Dedifferentiated amniotic fluid mesenchymal stem cell (primary cell): Measurements from ENCODE around the gene MBNL2.

Experiments used
- DNase-seq: peaks from one replicate; pipeline ENCODE4 v3.0.0-alpha.2; 2016; ENCODE audit errors: extremely low spot score

The MBNL2 gene

DNA sequence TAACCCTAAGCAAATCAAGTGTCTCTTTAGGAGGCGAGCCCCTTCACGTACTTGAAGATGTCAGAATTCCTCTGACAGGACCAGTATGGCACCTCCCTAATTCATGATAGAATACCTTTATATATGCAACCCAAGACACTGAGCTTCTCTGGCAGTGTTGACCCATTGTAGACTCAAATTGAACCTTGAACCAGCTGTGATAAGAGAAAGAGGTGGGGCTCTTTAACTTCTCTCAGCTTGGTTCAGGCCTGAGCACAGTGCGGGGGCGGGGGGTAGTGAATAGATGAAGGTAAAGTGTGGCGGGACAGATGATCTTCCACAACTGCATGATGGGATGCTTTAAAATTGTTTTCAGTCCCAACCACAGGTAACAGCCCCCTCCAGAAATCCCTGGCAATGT is 12.1 kb downstream of the MBNL2 start:
- no peak for DNase-seq

DNA sequence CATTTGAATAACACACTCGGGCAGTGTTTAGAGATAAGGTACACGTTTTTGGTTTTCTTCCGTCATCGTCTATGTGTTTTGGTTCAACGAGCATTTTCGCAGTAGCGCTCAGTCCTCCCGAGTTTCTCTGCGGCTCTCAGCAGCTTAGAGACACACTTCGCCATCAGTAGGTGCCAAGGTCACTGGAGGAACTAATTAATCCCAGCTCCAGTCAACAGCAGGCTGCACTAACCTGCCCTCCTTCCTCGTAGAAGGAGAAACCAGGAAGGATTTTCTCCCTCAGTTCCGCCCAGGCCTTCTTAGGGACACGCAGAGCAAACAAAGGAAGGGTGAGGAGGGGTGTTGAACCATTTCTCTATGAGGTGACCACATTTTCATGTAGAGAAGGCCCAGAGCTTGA is 12.6 kb downstream of the MBNL2 start:
- DNase-seq = no peak

DNA sequence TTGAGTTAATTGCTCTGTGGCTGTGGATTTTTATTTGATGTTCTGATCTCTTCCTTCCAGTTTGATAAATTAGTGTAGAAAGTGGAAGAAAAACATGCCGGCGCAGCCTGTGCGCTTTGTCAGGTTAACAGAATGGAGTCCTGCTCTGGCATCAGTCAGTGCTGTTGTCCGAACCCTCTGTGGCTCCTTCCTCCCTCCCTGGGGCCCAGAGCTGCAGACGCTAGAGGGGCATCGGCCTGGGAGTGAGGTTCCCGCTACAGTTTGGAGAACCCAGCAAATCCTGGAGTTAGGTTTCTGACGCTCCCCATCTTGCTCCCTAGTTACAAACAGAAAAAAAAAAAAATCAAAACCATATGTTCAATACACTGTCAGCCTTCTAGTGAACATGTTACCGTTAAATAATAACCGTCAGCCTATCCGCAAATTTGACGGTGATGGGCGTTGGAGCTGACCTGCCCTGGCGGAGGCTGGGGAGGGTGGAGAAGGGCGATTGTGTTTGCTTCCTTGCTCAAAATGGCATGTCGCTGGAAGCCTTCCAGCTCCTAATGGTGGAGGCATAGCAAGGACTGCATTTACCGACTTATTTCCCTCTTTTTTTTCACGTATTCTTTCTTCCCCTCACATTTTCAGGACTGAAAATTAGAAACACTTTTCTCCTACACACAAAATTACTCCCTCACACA is 13.6 kb downstream of the MBNL2 start:
- DNase-seq = no peak

DNA sequence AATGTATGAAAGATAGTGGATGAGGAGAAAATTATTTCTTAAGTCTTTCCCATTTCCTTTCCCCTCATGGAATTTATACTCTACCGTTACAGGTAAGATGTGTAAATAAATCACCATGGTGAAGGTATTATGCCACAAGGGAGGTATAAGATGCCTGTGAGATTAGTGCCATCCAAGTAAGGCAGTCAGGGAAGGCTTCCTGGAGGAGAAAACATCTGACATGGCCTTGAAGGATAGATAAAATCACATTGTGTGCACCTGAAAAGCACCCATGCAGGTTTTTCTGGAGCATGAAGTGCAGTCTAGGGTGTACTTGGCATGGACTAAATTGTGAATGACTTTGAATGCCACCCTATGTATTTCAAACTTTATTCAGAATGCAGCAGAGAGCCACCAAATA is 15.3 kb downstream of the MBNL2 start:
- DNase-seq = no peak

DNA sequence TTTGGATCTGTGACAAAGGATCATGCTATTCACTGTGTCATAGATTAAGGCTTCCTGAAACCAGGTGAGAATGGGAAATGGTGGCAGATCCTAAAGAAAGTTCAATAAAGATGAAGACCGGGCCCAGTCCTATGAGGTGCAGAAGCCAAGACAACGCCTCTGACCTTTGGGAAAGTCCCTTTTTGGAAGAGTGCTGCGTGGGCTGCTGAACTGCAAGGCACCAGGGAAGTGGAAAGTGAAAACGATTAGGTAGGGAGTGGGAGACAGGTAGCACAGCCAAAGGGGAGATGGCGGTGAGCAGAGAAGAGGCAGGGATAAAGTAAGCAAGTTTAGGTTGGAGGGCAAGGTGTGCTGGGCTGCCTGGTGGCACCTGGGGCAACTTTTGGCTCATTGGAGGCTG is 16.3 kb downstream of the MBNL2 start:
- no peak for DNase-seq

DNA sequence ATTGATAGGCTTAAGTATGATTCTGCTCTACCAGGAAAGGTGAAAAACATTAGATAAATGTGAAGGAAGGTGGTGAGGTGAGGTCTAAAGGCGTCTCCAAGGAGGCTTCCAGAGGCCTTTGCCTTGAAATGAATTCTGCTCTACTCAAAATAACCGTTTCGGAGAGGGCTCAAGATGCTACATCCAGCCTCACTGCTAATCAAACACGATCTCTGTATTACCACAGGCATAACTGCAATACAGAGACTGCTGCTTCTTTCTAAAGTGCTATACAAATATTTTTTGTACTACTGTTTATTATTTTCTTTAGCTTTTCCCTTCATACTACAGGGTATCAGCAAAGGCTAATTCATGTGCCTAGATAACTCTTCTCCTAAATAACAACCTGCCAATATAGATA is 16.8 kb downstream of the MBNL2 start:
- no peak for DNase-seq

DNA sequence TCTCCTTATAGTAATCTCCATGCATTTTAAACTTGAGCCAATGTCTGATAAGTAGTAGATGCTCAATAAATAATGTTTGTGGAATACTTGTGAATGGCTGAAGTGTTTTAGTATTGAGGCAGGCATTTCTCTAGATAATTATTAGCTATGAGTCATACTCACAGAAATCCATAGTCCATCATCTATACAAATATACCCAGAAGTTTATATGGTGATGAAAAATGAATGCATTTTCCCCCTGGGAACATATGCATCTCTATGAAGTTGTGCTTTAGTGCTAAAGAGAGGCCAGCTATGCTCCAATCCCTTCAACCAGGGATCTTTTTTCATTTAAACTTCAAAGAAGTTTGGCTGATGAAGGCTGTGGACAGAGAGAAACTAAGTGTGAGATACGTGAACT is 17.2 kb downstream of the MBNL2 start:
- no peak for DNase-seq

DNA sequence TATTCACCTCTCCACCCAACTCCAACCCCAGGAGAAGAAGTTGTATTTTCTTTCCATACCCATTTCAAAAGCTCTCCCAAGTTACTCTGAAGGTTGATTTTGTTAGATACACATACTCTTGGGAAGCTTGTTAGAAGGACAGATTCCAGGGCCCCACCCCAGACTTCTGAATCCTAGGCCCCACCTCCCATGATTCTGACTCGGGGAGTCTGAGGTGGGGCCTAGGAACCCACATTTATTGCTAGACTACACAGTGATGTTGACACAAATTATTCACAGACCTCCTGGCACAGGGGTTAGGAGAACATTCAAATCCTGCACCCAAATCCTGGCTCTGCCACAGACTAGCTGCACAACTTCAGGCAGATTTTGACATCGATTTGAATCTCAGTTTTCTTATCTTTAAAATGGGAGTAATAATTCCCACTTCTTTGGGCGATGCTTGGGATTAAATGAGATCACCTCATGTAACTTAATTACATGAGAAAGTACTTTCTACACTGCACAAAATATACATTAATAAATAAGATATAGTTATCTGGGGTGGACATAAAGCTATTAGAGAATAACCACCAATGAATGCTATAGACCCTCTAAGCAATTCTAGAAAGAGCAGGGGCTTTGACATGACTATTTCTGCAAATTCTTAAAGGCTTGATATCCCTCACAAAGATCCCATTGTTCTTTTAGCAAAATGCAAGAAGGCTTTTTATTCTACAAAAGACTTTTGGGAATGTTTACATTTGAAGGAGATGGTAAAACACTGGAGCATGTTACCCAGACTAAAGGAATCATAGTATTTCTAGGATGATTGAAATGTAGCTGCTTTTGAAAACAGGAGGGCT is 18.0 kb downstream of the MBNL2 start:
- no peak for DNase-seq

DNA sequence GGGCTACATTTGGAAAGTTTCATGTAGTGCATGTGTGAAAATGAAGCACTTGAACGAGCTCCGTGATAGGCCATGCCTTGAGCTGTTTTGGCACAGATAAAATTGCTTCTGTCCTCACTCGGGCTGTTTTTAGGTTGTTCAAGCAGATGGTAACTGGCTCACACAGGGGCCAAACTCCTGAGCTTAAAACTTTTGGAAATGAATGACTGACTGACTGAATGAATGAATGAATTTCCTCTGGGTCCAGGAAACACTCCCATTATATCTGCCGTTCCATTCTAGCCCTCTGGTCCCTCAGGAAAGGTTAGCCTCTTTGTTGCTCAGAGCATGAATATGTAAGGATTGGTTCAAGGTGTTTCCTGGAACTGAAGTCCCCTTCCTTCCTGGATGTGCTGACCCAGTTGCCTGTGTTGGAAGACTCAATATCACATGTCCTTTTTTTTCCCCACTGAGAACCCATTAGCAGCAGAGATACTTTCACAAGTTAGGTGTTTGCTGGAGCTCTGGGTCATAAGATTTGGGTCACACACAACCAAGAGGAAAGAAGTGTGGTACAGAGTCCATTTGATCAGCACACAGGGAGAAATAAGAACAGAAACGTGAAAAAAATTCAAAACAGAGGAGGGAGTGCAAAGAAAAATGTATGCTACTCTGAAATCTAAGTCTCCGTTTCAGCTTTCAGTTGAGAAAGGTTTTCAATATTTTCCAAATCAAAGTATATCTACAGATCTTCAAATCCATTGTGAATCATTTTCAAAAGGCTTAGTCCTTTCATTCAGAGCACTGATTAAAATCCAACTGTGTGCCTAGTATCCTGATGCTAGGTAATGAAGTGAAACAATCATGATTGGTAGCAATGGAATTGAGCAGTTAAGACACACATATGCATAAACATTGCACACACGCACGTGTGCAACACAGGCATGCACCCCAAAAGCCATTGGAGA is 18.9 kb downstream of the MBNL2 start:
- no peak for DNase-seq

DNA sequence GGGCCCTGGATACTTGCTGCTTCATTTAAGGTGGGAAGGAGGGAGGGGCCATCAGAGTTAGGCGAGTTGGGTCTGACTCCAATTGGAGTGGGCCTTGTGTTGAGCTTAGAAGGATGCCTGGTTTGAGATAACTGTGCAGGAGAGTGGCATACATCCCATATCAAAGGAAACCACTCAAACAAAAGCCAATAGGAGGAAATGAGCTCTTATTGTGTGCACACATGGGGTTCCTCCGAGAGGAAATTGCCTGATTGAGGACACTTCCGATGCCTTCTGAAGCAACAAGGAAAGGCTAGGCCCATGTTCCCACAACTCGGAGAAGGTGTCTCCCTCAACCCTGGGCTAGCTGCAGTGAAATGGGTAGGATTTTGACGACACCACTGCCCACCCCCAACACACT is 19.6 kb downstream of the MBNL2 start:
- DNase-seq = no peak

DNA sequence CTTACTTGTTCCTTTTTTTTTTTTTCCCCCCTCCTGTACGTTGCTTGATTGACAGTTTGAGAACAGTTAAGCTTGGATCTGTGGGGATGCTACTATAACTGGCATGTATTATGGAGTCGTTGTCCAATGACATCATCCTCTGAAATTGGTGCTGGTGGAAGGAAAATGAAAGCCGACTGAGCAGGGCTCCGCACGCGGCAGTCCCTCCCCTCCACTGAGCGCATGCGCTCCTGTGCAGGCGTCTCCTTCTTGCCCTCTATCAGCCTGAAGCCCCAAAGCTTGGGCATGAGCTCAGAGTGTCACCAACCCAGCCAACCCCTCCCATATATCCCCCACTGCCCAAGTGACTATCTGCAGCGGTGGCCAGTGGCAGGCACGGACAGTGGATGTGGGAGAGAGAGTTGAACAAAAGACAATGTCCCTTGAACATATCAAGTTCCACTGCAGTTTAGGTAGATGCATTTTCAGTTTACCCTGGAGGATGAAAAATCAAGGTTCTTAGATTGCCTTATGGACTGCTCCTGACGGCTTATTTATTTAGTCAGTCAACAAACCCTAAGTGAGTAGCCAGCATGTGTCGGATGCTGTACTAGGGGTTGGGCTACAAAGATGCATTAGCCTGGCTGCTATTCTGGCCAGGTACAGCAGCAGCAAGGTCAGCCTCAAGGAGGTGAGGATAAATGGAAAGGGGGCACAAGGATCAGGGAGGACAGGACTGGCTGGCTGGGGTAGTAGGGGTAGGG is 20.8 kb downstream of the MBNL2 start:
- no peak for DNase-seq

DNA sequence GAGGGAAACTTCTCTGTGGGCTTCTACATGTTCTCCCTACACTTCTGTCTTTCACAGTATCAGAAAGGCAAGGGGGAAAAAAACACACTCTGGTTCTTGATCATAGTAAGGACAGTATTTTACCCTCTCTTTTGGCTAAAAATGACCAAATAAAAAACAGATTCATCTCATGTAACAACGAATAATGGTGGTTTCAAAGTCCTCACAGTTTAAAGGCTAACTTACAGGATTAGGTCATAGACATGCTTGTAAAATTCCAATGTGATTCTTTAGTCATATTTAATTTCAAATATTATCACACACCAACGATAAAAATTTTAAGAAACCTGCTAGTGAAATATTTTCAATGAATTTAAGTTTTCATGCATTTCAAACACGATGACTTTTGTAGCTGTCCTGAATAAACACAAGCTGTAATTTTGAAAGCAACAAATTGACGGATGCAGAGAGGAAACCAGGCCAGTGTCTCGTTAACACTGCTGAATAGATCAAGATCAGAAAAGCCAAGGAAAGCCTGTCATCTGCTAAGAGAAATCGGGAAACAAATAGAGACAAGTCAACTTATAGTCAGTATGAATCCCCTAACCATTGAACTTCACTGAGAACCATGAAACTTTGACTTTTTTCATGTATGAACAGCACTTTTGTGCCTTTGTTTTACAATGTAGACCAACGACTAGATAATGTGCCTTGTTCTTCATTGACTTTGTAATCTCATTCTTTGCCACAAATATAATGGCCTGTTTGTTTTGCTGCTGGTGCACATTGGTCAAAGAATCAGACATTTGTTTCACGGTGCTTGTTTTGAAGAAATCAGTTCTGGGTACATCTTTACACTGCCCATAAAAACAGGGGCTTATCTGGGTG is 22.0 kb downstream of the MBNL2 start:
- no peak for DNase-seq

DNA sequence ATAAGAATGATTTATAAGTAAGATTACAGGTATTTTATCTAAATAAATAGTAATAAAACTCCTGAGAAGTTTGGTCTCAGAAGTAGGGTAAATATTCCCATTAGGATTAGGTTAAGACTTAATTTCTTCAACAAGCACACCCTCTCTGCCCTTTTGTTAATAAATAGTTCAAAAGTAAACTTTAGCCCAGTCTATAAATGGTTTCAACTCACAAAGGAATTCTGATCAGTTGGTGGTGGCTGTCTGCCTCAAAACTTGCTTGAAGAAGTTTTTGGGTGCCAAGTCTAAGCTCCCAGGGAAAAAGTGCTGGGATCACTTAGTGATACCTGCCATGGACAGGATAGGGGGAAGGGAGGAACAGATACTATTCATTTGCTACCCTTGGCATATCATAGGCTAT is 22.9 kb downstream of the MBNL2 start:
- DNase-seq = no peak

DNA sequence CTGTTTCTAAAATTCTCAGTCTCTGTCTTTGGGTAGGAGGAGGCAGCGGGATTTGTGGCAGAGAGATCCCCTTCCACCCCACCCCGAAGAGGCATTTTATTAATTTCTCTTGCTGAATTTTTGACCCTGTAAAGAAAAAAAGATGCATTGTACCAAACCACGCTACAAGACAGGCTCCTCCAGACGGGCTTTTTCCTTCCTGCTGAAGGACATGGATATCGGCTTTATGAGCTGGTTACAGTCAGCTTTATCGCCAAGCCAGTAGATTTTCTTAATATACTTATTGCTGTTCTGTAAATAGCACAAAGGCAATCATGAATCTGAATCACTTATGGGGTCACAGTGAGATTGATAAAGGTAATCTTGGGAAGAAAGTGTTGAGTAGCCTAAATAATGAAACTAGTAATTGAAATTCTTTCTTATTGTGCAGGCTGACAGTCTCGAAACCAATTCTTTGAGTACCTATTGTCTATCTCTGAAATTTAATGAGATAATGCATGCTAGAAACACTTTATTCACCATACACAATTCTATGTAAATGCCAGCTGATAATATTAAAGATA is 24.5 kb downstream of the MBNL2 start:
- no peak for DNase-seq

DNA sequence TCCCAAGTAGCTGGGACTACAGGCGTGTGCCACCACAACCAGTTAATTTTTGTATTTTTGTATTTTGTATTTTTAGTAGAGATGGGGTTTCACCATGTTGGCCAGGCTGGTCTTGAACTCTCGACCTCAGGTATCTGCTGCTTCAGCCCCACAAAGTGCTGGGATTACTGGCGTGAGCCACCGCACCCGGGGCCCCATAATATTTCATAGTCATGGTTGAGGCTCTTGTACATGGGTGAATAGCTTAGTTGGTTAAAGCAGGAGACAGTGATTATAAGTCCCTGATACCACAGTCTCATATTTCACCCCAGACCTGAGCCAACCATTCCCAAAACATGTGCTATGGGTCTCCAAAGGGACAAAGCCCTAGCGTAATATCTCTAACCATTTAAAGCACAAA is 26.1 kb downstream of the MBNL2 start:
- no peak for DNase-seq

DNA sequence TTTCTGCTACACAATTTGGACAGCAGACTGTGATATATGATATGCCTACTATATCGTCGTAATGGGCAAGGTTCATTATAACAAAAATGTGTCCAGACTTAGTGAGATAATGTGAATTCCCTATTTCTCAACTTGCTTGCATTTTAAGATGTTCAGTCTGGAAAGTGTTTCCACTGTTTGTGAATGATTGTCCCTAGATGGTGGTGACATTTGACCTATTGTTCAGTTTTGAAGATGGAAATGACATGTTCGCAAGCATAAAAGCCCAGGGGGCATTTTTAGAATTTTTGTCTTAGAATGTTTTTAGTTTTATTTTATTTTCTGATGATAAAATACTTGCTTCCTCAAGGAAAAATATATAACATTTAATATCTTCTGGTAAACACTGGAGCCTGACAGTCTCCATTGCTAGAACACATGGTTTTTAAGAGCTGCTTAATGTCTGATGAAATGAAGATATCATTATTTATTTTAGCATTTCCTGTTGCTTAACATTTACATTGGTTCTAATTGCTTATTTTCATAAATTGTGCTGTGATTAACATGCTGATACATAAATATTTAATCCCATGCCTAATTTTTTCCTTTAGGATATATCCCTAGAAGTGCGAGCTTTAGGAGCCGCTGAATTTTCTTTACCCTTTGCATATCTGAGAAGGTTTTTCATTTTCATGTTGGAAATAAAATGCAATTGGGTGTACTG is 27.1 kb downstream of the MBNL2 start:
- no peak for DNase-seq

DNA sequence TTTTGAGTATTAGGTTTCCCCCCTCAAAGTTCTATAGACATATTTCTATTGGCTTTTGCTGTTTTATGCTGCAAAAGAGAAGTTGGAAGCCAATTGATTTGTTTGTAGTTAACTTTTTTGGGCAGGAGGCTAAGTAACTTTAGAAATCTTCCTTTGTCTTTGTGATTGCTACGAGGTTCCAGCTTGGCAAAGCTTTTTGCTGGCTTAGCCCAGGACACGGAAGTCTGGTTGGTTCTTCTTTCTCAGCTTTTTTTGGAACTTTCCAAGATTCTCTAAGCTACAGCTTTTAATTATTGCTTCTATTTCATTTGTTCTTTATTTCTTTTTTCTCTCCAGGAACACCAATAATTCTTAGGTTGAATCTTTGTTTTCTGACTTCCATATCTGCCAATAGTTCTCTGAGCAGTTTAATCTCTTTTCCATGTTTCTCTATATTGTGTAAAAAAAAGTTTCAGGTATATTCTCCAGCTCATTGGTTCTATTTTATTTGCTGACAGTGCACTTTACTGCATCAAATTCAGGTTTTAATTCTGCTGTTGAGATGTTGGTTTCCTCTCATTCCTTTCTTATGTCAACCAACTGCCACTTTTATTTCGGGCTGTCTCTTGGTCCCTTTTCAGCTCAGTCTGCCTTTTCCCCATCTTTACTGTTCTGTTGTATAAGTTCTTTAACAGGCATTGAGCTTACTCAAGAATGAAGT is 27.8 kb downstream of the MBNL2 start:
- no peak for DNase-seq

DNA sequence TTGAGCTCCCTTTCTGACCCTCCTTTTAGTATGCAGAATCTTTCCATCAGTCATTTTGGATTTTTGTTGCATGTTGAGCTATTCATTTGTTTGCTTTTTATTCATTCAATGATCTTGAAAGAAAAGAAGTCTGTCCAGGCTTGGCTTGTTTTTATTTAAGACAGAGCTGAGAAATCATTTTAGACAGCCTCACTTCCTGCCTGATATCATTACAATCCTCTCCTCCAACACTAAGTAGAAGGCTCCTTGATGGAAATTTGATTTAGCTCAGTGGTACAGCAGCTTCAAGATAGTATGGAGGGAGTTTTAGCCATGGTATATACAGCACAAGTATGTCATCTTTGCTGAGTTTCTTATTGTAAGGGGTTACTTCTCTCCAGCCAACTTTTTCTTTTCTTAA is 28.4 kb downstream of the MBNL2 start:
- DNase-seq = no peak

DNA sequence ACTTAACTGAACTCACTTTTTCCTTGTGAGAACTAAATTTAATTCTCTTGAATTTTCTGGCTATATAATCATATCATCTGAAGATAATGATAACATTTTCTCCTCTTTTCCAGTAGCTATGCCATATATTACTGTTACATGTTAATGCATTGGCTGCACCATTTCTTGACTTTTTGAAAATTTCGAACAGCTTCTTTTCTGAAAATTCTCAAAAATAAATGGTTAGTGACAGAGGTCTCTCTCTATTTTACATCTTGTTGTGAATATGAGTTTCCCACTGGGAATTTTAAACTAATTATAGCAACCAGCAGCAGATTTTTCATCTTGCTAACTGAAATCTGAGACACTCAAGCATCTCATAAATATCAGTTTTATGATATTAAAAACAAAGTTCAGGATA is 30.6 kb downstream of the MBNL2 start:
- no peak for DNase-seq
